Fibroblast of the aortic adventitia (primary cell): ENCODE measurements around the gene TMCC1. TPM values are rescaled to one million over a fixed set of nuclear protein-coding genes. Genes with fewer than 3 reads are reported as not detected.

ENCODE experiments used
- DNase-seq: peaks from one replicate; pipeline ENCODE4 v3.0.0-alpha.2; 2010; ENCODE audit warnings: low read depth
- H3K4me3 ChIP-seq: 2 replicates; pipeline ENCODE4 v1.5.1; 2011; ENCODE audit warnings: low read depth, mild to moderate bottlenecking, control low read depth, low read length, moderate library complexity
- CTCF ChIP-seq: IDR thresholded peaks from 2 replicates; pipeline ENCODE4 v1.5.1; 2011; ENCODE audit warnings: mild to moderate bottlenecking, low read length, control low read depth, inconsistent platforms; ENCODE audit not compliant: insufficient read depth
- total RNA-seq: library from RNA; depleted of rRNA; stranded (reverse); fragments of >200 nt; gene quantifications from 2 replicates; pipeline ENCODE4 v1.2.3, GENCODE V29; 2012; ENCODE audit warnings: low replicate concordance

Gene TMCC1
- total RNA-seq, 1 donor = 16.9 TPM

- no peak for DNase-seq
- no peak overlapping the region for H3K4me3 ChIP-seq
- TF ChIP-seq CTCF = no peak
These were observed 269.9 kb downstream of the TMCC1 start for GRCh38 chr3:129623447-129624118.

- DNase-seq = no peak
- no peak for TF ChIP-seq CTCF
- H3K4me3 ChIP-seq = no peak overlapping the region
These were observed 270.6 kb downstream of the TMCC1 start for GRCh38 chr3:129622933-129623332.

- H3K4me3 ChIP-seq = no peak overlapping the region
- no peak for TF ChIP-seq CTCF
- DNase-seq = no peak
These were observed 271.2 kb downstream of the TMCC1 start for GRCh38 chr3:129622226-129622874.

DNA sequence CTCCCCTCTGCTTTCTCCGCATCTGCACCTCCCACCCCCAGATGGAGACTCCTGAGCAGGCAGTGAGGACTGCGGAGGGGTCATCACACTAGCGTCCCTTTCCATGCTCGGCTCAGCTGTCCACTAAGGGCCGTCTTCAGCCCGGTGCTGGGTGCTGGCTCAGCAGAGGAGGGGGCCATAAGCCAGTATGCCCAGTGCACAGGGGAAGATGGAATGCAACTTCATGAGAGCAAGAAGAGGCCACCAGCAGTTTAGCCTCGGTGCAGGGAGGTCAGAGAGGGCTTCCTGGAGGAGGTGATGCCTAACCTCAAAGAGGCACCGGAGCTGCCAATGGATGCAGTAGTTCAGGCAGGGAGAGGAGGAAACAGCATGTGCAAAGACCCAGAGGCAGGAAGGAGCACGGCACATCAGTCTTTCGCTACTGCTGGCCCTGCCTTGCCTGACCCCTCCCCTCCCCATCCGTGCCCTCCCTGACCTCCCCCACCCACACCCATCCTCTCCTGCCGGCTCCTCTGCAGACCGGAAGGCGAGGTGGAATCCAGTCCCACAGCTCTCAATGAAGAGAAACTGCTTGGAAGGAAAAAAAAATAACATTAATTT is 271.8 kb downstream of the TMCC1 start:
- no peak for DNase-seq

DNA sequence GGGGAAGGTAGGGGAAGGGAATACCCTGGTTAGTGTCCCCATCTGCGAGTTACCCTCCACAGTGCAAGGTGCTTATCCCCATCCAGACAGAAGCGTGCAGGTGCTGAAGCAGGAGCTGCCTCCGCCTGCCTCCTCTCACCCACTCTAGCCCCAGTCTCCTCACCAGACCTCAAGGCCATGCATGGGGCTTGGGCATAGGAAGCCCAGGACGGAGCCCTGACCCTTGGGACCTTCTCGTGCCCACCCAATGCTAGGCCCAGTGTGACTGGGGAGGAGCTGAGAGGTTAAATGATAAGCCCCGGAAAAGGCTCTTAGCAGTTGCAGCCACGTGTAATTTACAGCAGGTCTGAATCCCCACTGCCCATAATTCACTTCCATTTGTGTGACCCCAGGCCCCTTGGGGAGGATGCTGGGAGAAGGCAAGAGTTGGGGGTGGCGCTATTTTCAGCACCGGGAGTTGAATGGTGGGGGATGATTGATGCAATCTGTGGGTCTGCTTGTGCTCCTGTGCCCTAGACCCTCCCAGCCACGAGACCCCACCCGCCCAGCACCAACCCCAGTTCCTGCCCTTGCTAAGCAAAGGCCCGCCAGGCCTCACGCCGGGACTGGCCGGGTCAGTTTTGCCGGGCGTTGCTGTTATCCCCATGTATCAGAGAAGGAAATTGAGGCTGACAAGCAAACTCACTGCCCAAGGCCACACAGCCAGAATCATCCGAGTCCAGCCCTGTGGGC is 272.5 kb downstream of the TMCC1 start:
- no peak for DNase-seq
- no peak overlapping the region for H3K4me3 ChIP-seq
- TF ChIP-seq CTCF = no peak

More for the DNA sequence above, 271.8 kb downstream of the TMCC1 start:
- no peak overlapping the region for H3K4me3 ChIP-seq
- no peak for TF ChIP-seq CTCF

DNA sequence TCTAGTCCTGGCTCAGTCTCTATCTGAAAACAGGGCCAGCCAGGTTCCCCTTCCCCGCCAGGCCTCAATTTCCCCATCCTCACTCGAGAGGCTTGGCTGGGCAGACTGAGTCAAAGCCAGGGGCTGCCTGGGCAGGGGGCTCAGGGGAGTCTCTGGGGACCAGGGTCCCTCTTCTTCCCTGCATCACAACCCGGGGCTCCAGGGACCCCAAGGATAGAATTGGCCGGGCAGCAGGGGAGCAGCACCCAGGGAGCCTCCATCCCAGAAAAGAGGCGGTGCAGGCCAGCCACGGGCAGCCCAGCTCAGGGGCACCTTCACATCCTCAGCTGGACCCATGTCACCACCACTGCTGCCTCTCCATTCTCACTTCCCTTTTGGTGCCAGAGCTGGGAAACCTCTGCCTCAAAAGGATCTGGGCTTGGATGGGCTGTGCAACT is 273.8 kb downstream of the TMCC1 start:
- TF ChIP-seq CTCF = no peak
- DNase-seq = no peak

More for the DNA sequence above, 273.8 kb downstream of the TMCC1 start:
- no peak overlapping the region for H3K4me3 ChIP-seq
